GM23248 (cell line): ENCODE measurements around the gene RAPGEF4.

ENCODE experiments used
- EZH2 ChIP-seq: fragments of 200-600 bp; sonication (generic); IDR thresholded peaks from 2 replicates; pipeline ENCODE4 v1.6.1; 2018; ENCODE audit warnings: antibody characterized with exemption, mild to moderate bottlenecking; ENCODE audit not compliant: insufficient read depth, poor library complexity, severe bottlenecking
- EZH2phosphoT487 ChIP-seq: fragments of 200-600 bp; sonication (generic); IDR thresholded peaks from 2 replicates; pipeline ENCODE4 v1.6.1; 2018; ENCODE audit warnings: antibody characterized with exemption, moderate library complexity, mild to moderate bottlenecking, low read depth; ENCODE audit not compliant: insufficient read depth

DNA sequence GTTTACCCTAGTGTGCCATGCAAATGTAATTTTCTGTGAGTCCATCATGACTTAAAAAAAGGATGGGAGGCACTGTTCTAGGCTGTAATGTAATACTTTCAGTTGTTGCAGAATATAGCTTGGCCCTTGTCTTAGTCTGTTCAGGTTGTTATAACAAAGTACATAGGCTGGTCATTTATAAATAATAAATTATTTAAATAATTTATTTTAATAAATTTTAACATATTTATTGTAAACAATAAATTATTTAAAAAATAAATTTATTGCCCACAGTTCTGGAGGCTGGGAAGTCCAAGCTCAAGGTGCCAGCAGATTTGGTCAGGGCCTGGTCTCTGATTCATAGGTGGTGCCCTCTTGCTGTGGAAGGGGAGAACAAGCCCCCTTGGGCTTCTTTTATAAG lies 35.2 kb downstream of the RAPGEF4 start:
- TF ChIP-seq EZH2 (no peak), EZH2phosphoT487 (no peak)
